GM12874 (cell line): ENCODE measurements around the gene TRIML1.

Source experiments
- CTCF ChIP-seq: IDR thresholded peaks from 2 replicates; pipeline ENCODE4 v1.5.1; 2011; ENCODE audit warnings: low read depth, mild to moderate bottlenecking, control low read depth, low read length, moderate library complexity; ENCODE audit not compliant: insufficient read depth

TRIML1 gene

GRCh38 chr4:188138227-188138626 is 1.0 kb upstream of the TRIML1 start:
- no peak for TF ChIP-seq CTCF

GRCh38 chr4:188139671-188140070 is 430 bp downstream of the TRIML1 start:
- TF ChIP-seq CTCF = no peak

- TF ChIP-seq CTCF = no peak
Measured at GRCh38 chr4:188143731-188144130, 4.5 kb downstream of the TRIML1 start.

- no peak for TF ChIP-seq CTCF
Measured at GRCh38 chr4:188145601-188146000, 6.4 kb downstream of the TRIML1 start.

- TF ChIP-seq CTCF = no peak
Measured at GRCh38 chr4:188146618-188147017, 7.4 kb downstream of the TRIML1 start.

GRCh38 chr4:188147176-188147575 is 7.9 kb downstream of the TRIML1 start:
- no peak for TF ChIP-seq CTCF

GRCh38 chr4:188147776-188148175 is 8.5 kb downstream of the TRIML1 start:
- TF ChIP-seq CTCF = no peak
